ENCODE results near the gene CDC42EP4.
A peak's percentile ranks its signal among the peaks of the same experiment; 100 is the strongest.

The CDC42EP4 gene

GRCh38 chr17:73311781-73312641 is at the start of gene CDC42EP4:
Gene CDC42EP4, minus strand, starts transcription at chr17:73312001. Its CDS starts 25,501 bp downstream, at chr17:73286500.
- H3K4me3 ChIP-seq (ENCODE audit: low read depth, low read length), result peak within 1 kb of the TSS; percentile 94
- TF ChIP-seq CTCF (IDR thresholded peaks at IDR 0.05; ENCODE audit: insufficient read depth, low read depth, low read length, missing control alignments), result no peak
- DNase-seq (ENCODE audit: low read depth), result peak; percentile 94

- no peak for TF ChIP-seq CTCF (IDR thresholded peaks at IDR 0.05; ENCODE audit: insufficient read depth, low read depth, low read length, missing control alignments)
- H3K4me3 ChIP-seq (ENCODE audit: low read depth, low read length), result no peak overlapping the region
- DNase-seq (ENCODE audit: low read depth), result no peak
Measured at GRCh38 chr17:73360961-73361761, 49.4 kb upstream of the CDC42EP4 start.

GRCh38 chr17:73359987-73360410 is 48.2 kb upstream of the CDC42EP4 start:
- no peak overlapping the region for H3K4me3 ChIP-seq (ENCODE audit: low read depth, low read length)
- TF ChIP-seq CTCF (IDR thresholded peaks at IDR 0.05; ENCODE audit: insufficient read depth, low read depth, low read length, missing control alignments), result no peak
- DNase-seq (ENCODE audit: low read depth), result no peak

GRCh38 chr17:73359352-73359751 is 47.6 kb upstream of the CDC42EP4 start:
- no peak for TF ChIP-seq CTCF (IDR thresholded peaks at IDR 0.05; ENCODE audit: insufficient read depth, low read depth, low read length, missing control alignments)
- H3K4me3 ChIP-seq (ENCODE audit: low read depth, low read length), result no peak overlapping the region
- DNase-seq (ENCODE audit: low read depth), result no peak

- no peak for DNase-seq (ENCODE audit: low read depth)
- H3K4me3 ChIP-seq (ENCODE audit: low read depth, low read length), result no peak overlapping the region
- TF ChIP-seq CTCF (IDR thresholded peaks at IDR 0.05; ENCODE audit: insufficient read depth, low read depth, low read length, missing control alignments), result no peak
Measured at GRCh38 chr17:73358668-73359067, 46.9 kb upstream of the CDC42EP4 start.

- TF ChIP-seq CTCF (IDR thresholded peaks at IDR 0.05; ENCODE audit: insufficient read depth, low read depth, low read length, missing control alignments), result no peak
Measured at GRCh38 chr17:73357981-73358380, 46.2 kb upstream of the CDC42EP4 start.

More at GRCh38 chr17:73357981-73358380, 46.2 kb upstream of the CDC42EP4 start:
- no peak overlapping the region for H3K4me3 ChIP-seq (ENCODE audit: low read depth, low read length)
- no peak for DNase-seq (ENCODE audit: low read depth)

All from GM12865 (cell line).